ENCODE measurements around the gene KCTD1. TPM values are rescaled to one million over a fixed set of nuclear protein-coding genes. Genes with fewer than 3 reads are reported as not detected.

Gene KCTD1
- total RNA-seq, 2 experiments from 2014 or later = 3.0 to 3.5 TPM

GRCh38 chr18:26563024-26563423 lies 14.7 kb upstream of the KCTD1 start:
- Mint-ChIP-seq H3K4me1 (ENCODE audit: low read depth) (no peaks in the 10 kb centered on the region), H3K27ac (no peak overlapping the region), H3K36me3 (ENCODE audit: low read depth) (no peaks in the 10 kb centered on the region), H3K27me3 (ENCODE audit: low read depth) (peaks cover 8% of the 10 kb centered on the region), H3K9me3 (ENCODE audit: insufficient read depth) (no peaks in the 10 kb centered on the region), H3K4me3 (no peak overlapping the region)
- POLR2A ChIA-PET = no interaction called here
- CTCF ChIA-PET = no interaction called here
- DNase-seq = no peak
- no peak for ATAC-seq

- DNase-seq = no peak
- Mint-ChIP-seq H3K9me3 (ENCODE audit: insufficient read depth) (no peaks in the 10 kb centered on the region), H3K27ac (no peak overlapping the region), H3K36me3 (ENCODE audit: low read depth) (no peaks in the 10 kb centered on the region), H3K4me3 (no peak overlapping the region), H3K27me3 (ENCODE audit: low read depth) (peaks cover 11% of the 10 kb centered on the region), H3K4me1 (ENCODE audit: low read depth) (no peaks in the 10 kb centered on the region)
- POLR2A ChIA-PET = no interaction called here
- CTCF ChIA-PET = no interaction called here
- no peak for ATAC-seq
These were observed 14.2 kb upstream of the KCTD1 start for GRCh38 chr18:26562568-26562967.

GRCh38 chr18:26561769-26562168 lies 13.4 kb upstream of the KCTD1 start:
- Mint-ChIP-seq H3K27ac (no peak overlapping the region), H3K4me3 (no peak overlapping the region), H3K36me3 (ENCODE audit: low read depth) (no peaks in the 10 kb centered on the region), H3K9me3 (ENCODE audit: insufficient read depth) (no peaks in the 10 kb centered on the region), H3K4me1 (ENCODE audit: low read depth) (no peaks in the 10 kb centered on the region), H3K27me3 (ENCODE audit: low read depth) (peaks cover 11% of the 10 kb centered on the region)
- DNase-seq (no peak), ATAC-seq (no peak)
- ChIA-PET CTCF (no interaction called here), POLR2A (no interaction called here)

- no peak overlapping the region for H3K4me3 Mint-ChIP-seq
These were observed 8.2 kb upstream of the KCTD1 start for GRCh38 chr18:26556573-26556972.

GRCh38 chr18:26555804-26556553 lies 7.6 kb upstream of the KCTD1 start:
- Mint-ChIP-seq H3K4me3 (no peak overlapping the region), H3K27me3 (ENCODE audit: low read depth) (peaks cover 45% of the 10 kb centered on the region), H3K9me3 (ENCODE audit: insufficient read depth) (no peaks in the 10 kb centered on the region), H3K36me3 (ENCODE audit: low read depth) (no peaks in the 10 kb centered on the region), H3K4me1 (ENCODE audit: low read depth) (no peaks in the 10 kb centered on the region), H3K27ac (no peak overlapping the region)
- POLR2A ChIA-PET = no interaction called here
- no peak for DNase-seq
- ATAC-seq = no peak
- CTCF ChIA-PET = interaction anchor here (0.6 kb wide), 2 partner anchors 139 to 1825 kb away, joined by 3 to 4 read pairs; no protein-coding TSS in a partner anchor

More at GRCh38 chr18:26556573-26556972, 8.2 kb upstream of the KCTD1 start:
- DNase-seq (no peak), ATAC-seq (no peak)
- CTCF ChIA-PET = interaction anchor here (0.6 to 1.5 kb wide), 2 partner anchors 9 to 1825 kb away, joined by 3 to 5 read pairs; partner anchors contain the start of gene KCTD1
- no peaks in the 10 kb centered on the region for H3K9me3 Mint-ChIP-seq (ENCODE audit: insufficient read depth)
- no peak overlapping the region for H3K27ac Mint-ChIP-seq
- no peaks in the 10 kb centered on the region for H3K4me1 Mint-ChIP-seq (ENCODE audit: low read depth)
- H3K27me3 Mint-ChIP-seq (ENCODE audit: low read depth) = peaks cover 39% of the 10 kb centered on the region
- POLR2A ChIA-PET = no interaction called here
- no peaks in the 10 kb centered on the region for H3K36me3 Mint-ChIP-seq (ENCODE audit: low read depth)

GRCh38 chr18:26553943-26554342 lies 5.6 kb upstream of the KCTD1 start:
- ChIA-PET POLR2A (no interaction called here), CTCF (no interaction called here)
- ATAC-seq = no peak
- no peaks in the 10 kb centered on the region for H3K9me3 Mint-ChIP-seq (ENCODE audit: insufficient read depth)
- no peaks in the 10 kb centered on the region for H3K36me3 Mint-ChIP-seq (ENCODE audit: low read depth)
- no peak overlapping the region for H3K4me3 Mint-ChIP-seq
- DNase-seq = no peak
- H3K27me3 Mint-ChIP-seq (ENCODE audit: low read depth) = peaks cover 59% of the 10 kb centered on the region
- peaks cover 8% of the 10 kb centered on the region for H3K4me1 Mint-ChIP-seq (ENCODE audit: low read depth)
- H3K27ac Mint-ChIP-seq = no peak overlapping the region

GRCh38 chr18:26551695-26552081 lies 3.3 kb upstream of the KCTD1 start:
- Mint-ChIP-seq H3K36me3 (ENCODE audit: low read depth) (no peaks in the 10 kb centered on the region), H3K4me1 (ENCODE audit: low read depth) (peaks cover 15% of the 10 kb centered on the region), H3K27me3 (ENCODE audit: low read depth) (peaks cover 50% of the 10 kb centered on the region), H3K27ac (no peak overlapping the region), H3K4me3 (no peak overlapping the region), H3K9me3 (ENCODE audit: insufficient read depth) (no peaks in the 10 kb centered on the region)
- no peak for ATAC-seq
- POLR2A ChIA-PET = no interaction called here
- DNase-seq = no peak
- CTCF ChIA-PET = no interaction called here

- no peak overlapping the region for H3K27ac Mint-ChIP-seq
- H3K27me3 Mint-ChIP-seq (ENCODE audit: low read depth) = peaks cover 48% of the 10 kb centered on the region
- POLR2A ChIA-PET = no interaction called here
- H3K36me3 Mint-ChIP-seq (ENCODE audit: low read depth) = peaks cover 4% of the 10 kb centered on the region
- no peak overlapping the region for H3K4me3 Mint-ChIP-seq
- DNase-seq (no peak), ATAC-seq (no peak)
- no peaks in the 10 kb centered on the region for H3K9me3 Mint-ChIP-seq (ENCODE audit: insufficient read depth)
- peaks cover 20% of the 10 kb centered on the region for H3K4me1 Mint-ChIP-seq (ENCODE audit: low read depth)
- CTCF ChIA-PET = no interaction called here
These were observed 2.8 kb upstream of the KCTD1 start for GRCh38 chr18:26550998-26551694.

GRCh38 chr18:26549263-26550094 lies 1.1 kb upstream of the KCTD1 start:
- ATAC-seq = peak; percentile 11

GRCh38 chr18:26547646-26548414 lies 523 bp downstream of the KCTD1 start:
- Mint-ChIP-seq H3K27ac (no peak overlapping the region), H3K4me3 (peak overlapping the region; percentile 83), H3K27me3 (ENCODE audit: low read depth) (peaks cover 30% of the 10 kb centered on the region), H3K36me3 (ENCODE audit: low read depth) (peaks cover 4% of the 10 kb centered on the region), H3K4me1 (ENCODE audit: low read depth) (peaks cover 26% of the 10 kb centered on the region), H3K9me3 (ENCODE audit: insufficient read depth) (no peaks in the 10 kb centered on the region)
- peak; percentile 77 for DNase-seq
- ChIA-PET POLR2A (no interaction called here), CTCF (interaction anchor here (0.6 to 2.3 kb wide), 5 partner anchors 9 to 164 kb away, joined by 3 to 13 read pairs (median 5); no protein-coding TSS in a partner anchor)
- peak; percentile 74 for ATAC-seq

More at GRCh38 chr18:26549263-26550094, 1.1 kb upstream of the KCTD1 start:
- DNase-seq = peak; percentile 29
- ChIA-PET POLR2A (interaction anchor here (0.6 kb wide), 1 partner anchor 158 kb away, joined by 4 read pairs; no protein-coding TSS in a partner anchor), CTCF (interaction anchor here (2.3 kb wide), 1 partner anchor 166 kb away, joined by 13 read pairs; no protein-coding TSS in a partner anchor)
- Mint-ChIP-seq H3K4me3 (peak overlapping the region; percentile 54), H3K9me3 (ENCODE audit: insufficient read depth) (no peaks in the 10 kb centered on the region), H3K36me3 (ENCODE audit: low read depth) (peaks cover 4% of the 10 kb centered on the region), H3K4me1 (ENCODE audit: low read depth) (peaks cover 26% of the 10 kb centered on the region), H3K27ac (no peak overlapping the region), H3K27me3 (ENCODE audit: low read depth) (peaks cover 44% of the 10 kb centered on the region)

Data from activated CD8-positive, alpha-beta T cell treated with anti-CD3 and anti-CD28 coated beads, Interleukin-2, amount 10 ng/mL, durations not matched to agents 7 days and 5 days (primary cell).